ENCODE measurements around the gene MGAT5. TPM values are rescaled to one million over a fixed set of nuclear protein-coding genes. Genes with fewer than 3 reads are reported as not detected.

The MGAT5 gene
- total RNA-seq, 1 donor from 2014 or later = 54.4 TPM

GRCh38 chr2:134458473-134458853 is 204.6 kb downstream of the MGAT5 start:
- intact Hi-C loops (cut with DNase I) = no loop called here
- H3K27me3 ChIP-seq = no peaks in the 10 kb centered on the region
- no peak overlapping the region for H3K4me3 ChIP-seq
- DNase-seq = no peak
- TF ChIP-seq CTCF (IDR thresholded peaks at IDR 0.05) = no peak
- H3K9me3 ChIP-seq = no peaks in the 10 kb centered on the region
- H3K27ac ChIP-seq = no peak overlapping the region
- ATAC-seq = no peak
- no peaks in the 10 kb centered on the region for H3K4me1 ChIP-seq
- H3K36me3 ChIP-seq = no peaks in the 10 kb centered on the region

GRCh38 chr2:134458950-134459349 is 205.1 kb downstream of the MGAT5 start:
- no peaks in the 10 kb centered on the region for H3K27me3 ChIP-seq
- DNase-seq = peak; percentile 59
- intact Hi-C loops (cut with DNase I) = no loop called here
- no peaks in the 10 kb centered on the region for H3K9me3 ChIP-seq
- TF ChIP-seq CTCF (IDR thresholded peaks at IDR 0.05) = no peak
- H3K4me1 ChIP-seq = no peaks in the 10 kb centered on the region
- no peak overlapping the region for H3K27ac ChIP-seq
- no peak for ATAC-seq
- no peak overlapping the region for H3K4me3 ChIP-seq
- H3K36me3 ChIP-seq = no peaks in the 10 kb centered on the region

GRCh38 chr2:134459706-134460406 is 206.0 kb downstream of the MGAT5 start:
- H3K27ac ChIP-seq = no peak overlapping the region
- ATAC-seq (no peak), DNase-seq (peak; percentile 59)
- TF ChIP-seq CTCF (IDR thresholded peaks at IDR 0.05) = no peak
- H3K27me3 ChIP-seq = no peaks in the 10 kb centered on the region
- intact Hi-C loops (cut with DNase I) = no loop called here
- H3K4me1 ChIP-seq = no peaks in the 10 kb centered on the region
- no peaks in the 10 kb centered on the region for H3K9me3 ChIP-seq
- H3K4me3 ChIP-seq = no peak overlapping the region
- H3K36me3 ChIP-seq = no peaks in the 10 kb centered on the region

DNA sequence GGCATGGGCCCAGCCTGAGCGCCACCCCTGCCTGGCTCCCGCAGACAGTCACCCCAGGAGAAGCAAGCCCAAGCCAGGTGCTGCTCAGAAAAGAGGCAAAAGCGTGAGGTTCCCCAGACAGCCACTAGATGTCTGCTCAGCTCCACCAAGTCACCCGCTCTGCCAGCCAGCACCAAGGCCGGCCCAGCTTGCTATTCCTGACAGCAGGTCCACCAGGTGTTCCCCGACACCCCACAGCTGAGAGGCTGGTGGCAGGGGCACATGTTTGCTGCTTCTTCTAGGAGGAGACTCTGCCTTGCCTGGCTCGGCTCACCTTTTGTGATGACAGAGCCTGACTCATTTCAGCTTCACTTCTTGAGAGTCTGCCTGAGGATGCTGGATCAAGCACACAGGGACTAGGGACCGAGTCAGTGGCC is 206.7 kb downstream of the MGAT5 start:
- DNase-seq = peak; percentile 74
- Histone ChIP-seq H3K36me3 (no peaks in the 10 kb centered on the region), H3K27me3 (no peaks in the 10 kb centered on the region), H3K4me3 (no peak overlapping the region), H3K9me3 (no peaks in the 10 kb centered on the region), H3K27ac (no peak overlapping the region), H3K4me1 (no peaks in the 10 kb centered on the region)
- intact Hi-C loops (cut with DNase I) = no loop called here
- peak; percentile 42 for TF ChIP-seq CTCF (IDR thresholded peaks at IDR 0.05)
- peak; percentile 52 for ATAC-seq

GRCh38 chr2:134461511-134461910 is 207.6 kb downstream of the MGAT5 start:
- Histone ChIP-seq H3K4me1 (no peaks in the 10 kb centered on the region), H3K27ac (no peak overlapping the region), H3K9me3 (no peaks in the 10 kb centered on the region), H3K27me3 (no peaks in the 10 kb centered on the region), H3K36me3 (no peaks in the 10 kb centered on the region), H3K4me3 (no peak overlapping the region)
- intact Hi-C loops (cut with DNase I) = no loop called here
- TF ChIP-seq CTCF (IDR thresholded peaks at IDR 0.05) = no peak
- DNase-seq = peak; percentile 69
- peak; percentile 57 for ATAC-seq

GRCh38 chr2:134462275-134462674 is 208.4 kb downstream of the MGAT5 start:
- no peak overlapping the region for H3K27ac ChIP-seq
- DNase-seq = no peak
- no peak for TF ChIP-seq CTCF (IDR thresholded peaks at IDR 0.05)
- intact Hi-C loops (cut with DNase I) = no loop called here
- H3K27me3 ChIP-seq = no peaks in the 10 kb centered on the region
- no peaks in the 10 kb centered on the region for H3K9me3 ChIP-seq
- no peaks in the 10 kb centered on the region for H3K4me1 ChIP-seq
- no peak overlapping the region for H3K4me3 ChIP-seq
- H3K36me3 ChIP-seq = no peaks in the 10 kb centered on the region
- ATAC-seq = no peak

All from upper lobe of right lung (tissue), 1 donor.